Measurements from ENCODE around the gene PSKH1.

- TF ChIP-seq CTCF (IDR thresholded peaks at IDR 0.05; ENCODE audit: insufficient read depth, low read length) (no peak), POLR2AphosphoS5 (IDR thresholded peaks at IDR 0.05; ENCODE audit: low read depth) (no peak), GABPA (IDR thresholded peaks at IDR 0.05; ENCODE audit: low read depth) (no peak), REST (IDR thresholded peaks at IDR 0.05; ENCODE audit: insufficient replicate concordance, low read depth) (no peak), SPI1 (IDR thresholded peaks at IDR 0.05; ENCODE audit: borderline replicate concordance, low read depth) (no peak)
Observed at GRCh38 chr16:67871256-67871655, 21.8 kb upstream of the PSKH1 start.

All from HL-60 (cell line).